NCI-H748 (cell line): ENCODE results near the gene NAT16.
"Not testable (repeated sequence)": the region's sequence is repeated elsewhere in the genome, so short reads cannot be mapped to it uniquely, and the experiment has no call there.

Experiments
- DNase-seq: peaks from one replicate; lab custom pipeline; 2025; ENCODE audit not compliant: unreplicated experiment; lab: John Stamatoyannopoulos, UW

The NAT16 gene

GRCh38 chr7:101202603-101202918 lies 22.5 kb upstream of the NAT16 start:
- DNase-seq = no peak

GRCh38 chr7:101201695-101202602 lies 21.9 kb upstream of the NAT16 start:
- no peak for DNase-seq

- no peak for DNase-seq
These were observed 20.9 kb upstream of the NAT16 start, which contains the start of gene MOGAT3 for GRCh38 chr7:101200862-101201599. TSS of gene MOGAT3 (minus strand) at chr7:101201036. CDS start at chr7:101200854, 182 bp downstream.

- DNase-seq = no peak
These were observed 20.4 kb upstream of the NAT16 start for GRCh38 chr7:101200504-101200861.

GRCh38 chr7:101199522-101199921 lies 19.4 kb upstream of the NAT16 start:
- DNase-seq = not testable (repeated sequence)

GRCh38 chr7:101198476-101198875 lies 18.4 kb upstream of the NAT16 start:
- DNase-seq = no peak

GRCh38 chr7:101197991-101198390 lies 17.9 kb upstream of the NAT16 start:
- DNase-seq = no peak

- no peak for DNase-seq
These were observed 15.8 kb upstream of the NAT16 start for GRCh38 chr7:101195884-101196283.

GRCh38 chr7:101189109-101189508 lies 9.0 kb upstream of the NAT16 start:
- DNase-seq = no peak

GRCh38 chr7:101186844-101187428 lies 6.8 kb upstream of the NAT16 start:
- DNase-seq = no peak

GRCh38 chr7:101186194-101186593 lies 6.1 kb upstream of the NAT16 start:
- DNase-seq = no peak

- DNase-seq = no peak
These were observed 5.3 kb upstream of the NAT16 start for GRCh38 chr7:101185258-101185839.

GRCh38 chr7:101179713-101180112 lies 380 bp downstream of the NAT16 start:
- peak; percentile 27 for DNase-seq

- peak; percentile 69 for DNase-seq
These were observed 976 bp downstream of the NAT16 start for GRCh38 chr7:101179117-101179516.

GRCh38 chr7:101177644-101178043 lies 2.4 kb downstream of the NAT16 start:
- DNase-seq = no peak

- DNase-seq = no peak
These were observed 4.4 kb downstream of the NAT16 start for GRCh38 chr7:101175664-101176063.

GRCh38 chr7:101174322-101174854 lies 5.7 kb downstream of the NAT16 start:
- no peak for DNase-seq

- peak; percentile 39 for DNase-seq
These were observed 6.3 kb downstream of the NAT16 start for GRCh38 chr7:101173752-101174244.

GRCh38 chr7:101172854-101173751 lies 7.0 kb downstream of the NAT16 start:
- peak; percentile 77 for DNase-seq
